Fibroblast of the aortic adventitia (primary cell): ENCODE measurements around the gene SLC9C2. TPM values are rescaled to one million over a fixed set of nuclear protein-coding genes. Genes with fewer than 3 reads are reported as not detected.
"Not testable (repeated sequence)": the region's sequence is repeated elsewhere in the genome, so short reads cannot be mapped to it uniquely, and the experiment has no call there.

ENCODE experiments used
- DNase-seq: peaks from one replicate; pipeline ENCODE4 v3.0.0-alpha.2; 2010; ENCODE audit warnings: low read depth
- H3K4me3 ChIP-seq: 2 replicates; pipeline ENCODE4 v1.5.1; 2011; ENCODE audit warnings: low read depth, mild to moderate bottlenecking, control low read depth, low read length, moderate library complexity
- CTCF ChIP-seq: IDR thresholded peaks from 2 replicates; pipeline ENCODE4 v1.5.1; 2011; ENCODE audit warnings: mild to moderate bottlenecking, low read length, control low read depth, inconsistent platforms; ENCODE audit not compliant: insufficient read depth
- total RNA-seq: library from RNA; depleted of rRNA; stranded (reverse); fragments of >200 nt; gene quantifications from 2 replicates; pipeline ENCODE4 v1.2.3, GENCODE V29; 2012; ENCODE audit warnings: low replicate concordance

SLC9C2 gene
- total RNA-seq, 1 donor, result not detected

- DNase-seq, result no peak
- no peak overlapping the region for H3K4me3 ChIP-seq
- TF ChIP-seq CTCF, result no peak
Measured at GRCh38 chr1:173502104-173502503, 100.8 kb downstream of the SLC9C2 start.

GRCh38 chr1:173499729-173500128, 103.1 kb downstream of the SLC9C2 start:
- TF ChIP-seq CTCF, result no peak
- no peak for DNase-seq
- H3K4me3 ChIP-seq, result no peak overlapping the region

DNA sequence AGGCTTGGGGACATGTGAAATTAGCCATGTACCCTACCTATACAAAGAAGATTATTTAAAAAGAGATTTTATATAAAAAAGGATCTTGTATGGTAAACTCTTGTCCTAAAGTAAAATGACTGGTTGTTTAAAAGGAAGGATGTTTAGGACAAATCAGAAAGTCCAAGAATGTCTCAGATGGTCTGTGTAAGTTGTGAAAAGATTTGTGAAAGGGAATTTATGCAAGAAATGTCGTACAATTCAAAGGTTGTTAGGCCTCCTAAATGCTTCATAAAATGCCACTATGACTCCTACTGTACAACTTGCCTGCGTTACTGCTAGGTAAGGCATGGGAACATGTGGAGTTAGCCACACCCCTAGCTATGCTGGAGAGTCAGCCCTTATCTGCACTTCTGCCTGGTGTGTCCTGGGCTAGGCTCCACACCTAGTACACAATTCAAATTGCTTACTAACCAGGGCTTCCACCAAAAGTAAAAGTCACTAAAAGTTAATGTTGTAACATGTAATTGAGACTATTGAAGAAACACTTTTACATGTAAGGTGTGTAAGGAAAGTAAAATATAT, 106.0 kb downstream of the SLC9C2 start:
- no peak overlapping the region for H3K4me3 ChIP-seq
- no peak for DNase-seq
- TF ChIP-seq CTCF, result no peak

- no peak for DNase-seq
- H3K4me3 ChIP-seq, result no peak overlapping the region
- TF ChIP-seq CTCF, result no peak
Measured at GRCh38 chr1:173495609-173496267, 107.1 kb downstream of the SLC9C2 start.

DNA sequence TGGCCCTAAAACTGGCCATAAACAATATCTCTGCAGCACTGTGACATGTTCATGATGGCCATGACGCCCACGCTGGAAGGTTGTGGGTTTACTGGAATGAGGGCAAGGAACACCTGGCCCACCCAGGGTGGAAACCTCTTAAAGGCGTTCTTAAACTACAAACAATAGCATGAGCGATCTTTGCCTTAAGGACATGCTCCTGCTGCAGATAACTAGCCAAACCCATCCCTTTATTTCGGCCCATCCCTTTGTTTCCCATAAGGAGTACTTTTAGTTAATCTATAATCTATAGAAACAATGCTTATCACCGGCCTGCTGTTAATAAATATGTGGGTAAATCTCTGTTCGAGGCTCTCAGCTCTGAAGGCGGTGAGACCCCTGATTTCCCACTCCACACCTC, 109.7 kb downstream of the SLC9C2 start:
- not testable (repeated sequence) for DNase-seq, H3K4me3 ChIP-seq

GRCh38 chr1:173491508-173491907, 111.4 kb downstream of the SLC9C2 start:
- no peak for DNase-seq
- no peak overlapping the region for H3K4me3 ChIP-seq
- TF ChIP-seq CTCF, result no peak

- DNase-seq, result no peak
- no peak for TF ChIP-seq CTCF
- no peak overlapping the region for H3K4me3 ChIP-seq
Measured at GRCh38 chr1:173489929-173490328, 112.9 kb downstream of the SLC9C2 start.
